ENCODE data around the gene VPS37C.

VPS37C gene

DNA sequence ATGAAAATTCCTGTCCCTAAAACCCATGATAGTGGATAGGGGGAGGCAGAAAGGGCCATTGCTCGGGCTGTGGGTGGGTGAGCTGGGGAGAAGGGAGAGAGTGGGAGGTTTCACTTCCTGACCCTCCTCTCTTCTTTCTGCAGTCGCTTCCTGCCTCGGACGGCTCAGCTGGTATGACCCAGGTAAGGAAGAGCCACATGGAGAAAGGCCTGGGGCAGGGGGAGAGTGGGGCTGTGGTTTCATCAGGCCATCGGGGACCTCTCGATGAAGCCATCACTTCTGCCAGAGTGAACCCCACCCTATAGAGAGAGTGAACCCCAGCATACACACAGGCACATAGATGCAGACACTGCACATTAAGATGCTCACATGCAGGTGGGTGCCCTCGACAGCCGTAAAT is 46.3 kb downstream of the VPS37C start:
- TF ChIP-seq, protein P1, sequence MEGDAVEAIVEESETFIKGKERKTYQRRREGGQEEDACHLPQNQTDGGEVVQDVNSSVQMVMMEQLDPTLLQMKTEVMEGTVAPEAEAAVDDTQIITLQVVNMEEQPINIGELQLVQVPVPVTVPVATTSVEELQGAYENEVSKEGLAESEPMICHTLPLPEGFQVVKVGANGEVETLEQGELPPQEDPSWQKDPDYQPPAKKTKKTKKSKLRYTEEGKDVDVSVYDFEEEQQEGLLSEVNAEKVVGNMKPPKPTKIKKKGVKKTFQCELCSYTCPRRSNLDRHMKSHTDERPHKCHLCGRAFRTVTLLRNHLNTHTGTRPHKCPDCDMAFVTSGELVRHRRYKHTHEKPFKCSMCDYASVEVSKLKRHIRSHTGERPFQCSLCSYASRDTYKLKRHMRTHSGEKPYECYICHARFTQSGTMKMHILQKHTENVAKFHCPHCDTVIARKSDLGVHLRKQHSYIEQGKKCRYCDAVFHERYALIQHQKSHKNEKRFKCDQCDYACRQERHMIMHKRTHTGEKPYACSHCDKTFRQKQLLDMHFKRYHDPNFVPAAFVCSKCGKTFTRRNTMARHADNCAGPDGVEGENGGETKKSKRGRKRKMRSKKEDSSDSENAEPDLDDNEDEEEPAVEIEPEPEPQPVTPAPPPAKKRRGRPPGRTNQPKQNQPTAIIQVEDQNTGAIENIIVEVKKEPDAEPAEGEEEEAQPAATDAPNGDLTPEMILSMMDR (IDR thresholded peaks at IDR 0.05; ENCODE audit: borderline replicate concordance, insufficient read depth, low read depth, low read length) = no peak
- H3K4me3 ChIP-seq (ENCODE audit: low read depth, low read length) = no peak overlapping the region

DNA sequence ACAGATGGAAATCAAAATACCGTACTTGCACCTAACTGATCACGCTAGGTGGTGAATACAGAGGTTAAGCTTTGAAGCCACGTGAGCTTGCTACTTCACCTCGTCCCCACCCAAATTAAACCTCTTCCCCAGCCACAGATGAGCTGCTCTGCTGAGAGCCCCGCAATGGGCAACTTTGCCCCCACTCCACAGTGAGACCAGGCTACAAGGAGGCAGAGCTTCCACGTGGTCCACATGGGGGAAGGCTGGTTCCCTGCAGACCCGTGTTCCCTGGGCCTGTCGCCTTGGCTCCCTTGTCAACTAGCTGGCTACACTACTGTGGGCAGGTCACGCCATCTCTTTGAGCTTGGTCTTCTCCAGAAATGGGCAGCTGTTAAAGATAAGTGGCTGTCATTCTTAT is 48.0 kb downstream of the VPS37C start:
- TF ChIP-seq, protein P1 (IDR thresholded peaks at IDR 0.05; ENCODE audit: borderline replicate concordance, insufficient read depth, low read depth, low read length) = no peak
- no peak overlapping the region for H3K4me3 ChIP-seq (ENCODE audit: low read depth, low read length)

GRCh38 chr11:61112575-61112974 is 48.7 kb downstream of the VPS37C start:
- TF ChIP-seq, protein P1 (IDR thresholded peaks at IDR 0.05; ENCODE audit: borderline replicate concordance, insufficient read depth, low read depth, low read length) = no peak
- no peak overlapping the region for H3K4me3 ChIP-seq (ENCODE audit: low read depth, low read length)

GRCh38 chr11:61111786-61112517 is 49.3 kb downstream of the VPS37C start:
- TF ChIP-seq, protein P1 (IDR thresholded peaks at IDR 0.05; ENCODE audit: borderline replicate concordance, insufficient read depth, low read depth, low read length) = no peak

DNA sequence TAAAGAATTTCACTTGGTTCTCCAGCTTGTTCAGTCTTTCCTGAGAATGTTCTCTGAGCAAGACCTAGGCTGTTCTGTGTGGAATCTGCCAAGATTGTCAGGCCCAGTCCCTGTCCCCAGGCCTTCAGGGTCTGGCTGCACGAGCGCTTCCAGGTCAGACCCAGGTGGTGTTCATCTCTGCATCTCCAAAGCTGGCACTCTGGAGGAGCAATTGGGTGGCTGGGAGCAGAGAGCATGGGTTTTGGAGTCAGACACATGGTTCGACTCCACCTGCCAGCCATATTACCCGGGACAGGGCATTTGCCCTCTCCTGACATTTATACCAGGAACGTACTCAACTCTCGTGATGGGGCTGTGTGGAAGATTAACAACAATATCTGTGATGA is 50.2 kb downstream of the VPS37C start:
- TF ChIP-seq, protein P1 (IDR thresholded peaks at IDR 0.05; ENCODE audit: borderline replicate concordance, insufficient read depth, low read depth, low read length) = no peak
- H3K4me3 ChIP-seq (ENCODE audit: low read depth, low read length) = no peak overlapping the region

More at GRCh38 chr11:61111786-61112517, 49.3 kb downstream of the VPS37C start:
- H3K4me3 ChIP-seq (ENCODE audit: low read depth, low read length) = no peak overlapping the region

DNA sequence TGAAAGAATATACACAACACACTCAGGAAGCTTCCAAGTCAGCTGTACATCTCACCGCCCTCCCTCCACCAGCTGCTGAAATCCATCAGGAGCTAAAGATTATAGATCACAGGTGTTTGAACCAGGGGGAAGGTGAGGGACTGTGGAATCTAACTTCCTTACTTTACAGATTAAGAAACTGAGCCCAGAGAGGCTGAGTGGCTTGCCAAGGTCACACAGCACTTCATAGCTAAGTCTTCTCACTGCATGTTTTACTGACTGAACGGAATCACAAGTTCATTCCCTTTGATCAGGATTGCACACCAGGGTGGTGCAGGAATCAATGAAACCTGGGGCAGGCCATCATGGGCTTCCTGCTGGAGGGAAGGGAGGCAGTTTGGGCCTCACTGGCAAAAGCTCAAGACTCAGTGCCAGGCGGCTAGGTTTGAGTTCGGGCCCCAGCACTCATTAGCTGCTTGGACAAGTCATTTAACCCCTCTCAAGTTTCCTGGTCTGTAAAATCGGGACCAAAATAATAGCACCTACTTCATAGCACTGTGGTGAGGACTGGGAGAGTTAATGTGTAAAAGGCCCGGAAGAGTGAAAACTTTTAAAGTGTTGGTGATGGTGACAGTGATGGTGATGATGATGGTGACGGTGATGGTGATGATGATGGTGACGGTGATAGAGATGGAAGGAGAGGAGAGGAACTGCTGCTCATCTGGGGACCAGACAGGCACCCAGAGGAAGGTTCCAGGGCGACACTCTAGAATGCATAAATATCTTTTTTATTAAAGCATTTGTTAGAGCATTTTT is 50.8 kb downstream of the VPS37C start:
- TF ChIP-seq, protein P1 (IDR thresholded peaks at IDR 0.05; ENCODE audit: borderline replicate concordance, insufficient read depth, low read depth, low read length) = no peak
- no peak overlapping the region for H3K4me3 ChIP-seq (ENCODE audit: low read depth, low read length)
